Thymus (tissue), 11 donors: ENCODE data around the gene LRRC4C. TPM values are rescaled to one million over a fixed set of nuclear protein-coding genes. Genes with fewer than 3 reads are reported as not detected.
"Not testable (repeated sequence)": the region's sequence is repeated elsewhere in the genome, so short reads cannot be mapped to it uniquely, and the experiment has no call there.

Experiments used
- DNase-seq, 9 donors: peaks; one replicate each; pipeline ENCODE4 v3.0.0-alpha.2; 2013; ENCODE audit warnings: low spot score in 9 of 9, low read depth in 6 of 9, missing footprints in 1 of 9
- H3K27ac ChIP-seq, 2 donors: one replicate each; pipeline ENCODE4 v1.5.1; 2013; ENCODE audit warnings: control low read depth in 1 of 2, low read depth in 1 of 2, low read length in 1 of 2, mild to moderate bottlenecking in 1 of 2, moderate library complexity in 1 of 2
- H3K27me3 ChIP-seq, 2 donors: one replicate each; pipeline ENCODE4 v1.5.1; 2013; ENCODE audit warnings: low read length in 1 of 2; ENCODE audit not compliant: control insufficient read depth in 2 of 2, insufficient read depth in 1 of 2
- H3K36me3 ChIP-seq, 2 donors: one replicate each; pipeline ENCODE4 v1.5.1; 2013; ENCODE audit warnings: low read length in 1 of 2, mild to moderate bottlenecking in 1 of 2, moderate library complexity in 1 of 2; ENCODE audit not compliant: control insufficient read depth in 2 of 2, insufficient read depth in 2 of 2
- H3K4me1 ChIP-seq, 2 donors: one replicate each; pipeline ENCODE4 v1.5.1; 2013; ENCODE audit warnings: low read length in 2 of 2; ENCODE audit not compliant: control insufficient read depth in 2 of 2, insufficient read depth in 2 of 2
- H3K4me3 ChIP-seq, 2 donors: one replicate each; pipeline ENCODE4 v1.5.1; 2013; ENCODE audit warnings: low read length in 2 of 2, control low read depth in 1 of 2, mild to moderate bottlenecking in 1 of 2
- H3K9me3 ChIP-seq, 2 donors: one replicate each; pipeline ENCODE4 v1.5.1; 2013; ENCODE audit warnings: low read length in 1 of 2, mild to moderate bottlenecking in 1 of 2; ENCODE audit not compliant: control insufficient read depth in 2 of 2, insufficient read depth in 1 of 2
- WGBS: extraction: QIAGEN DNeasy Blood & Tissue Kit; methylation state at CpG from one replicate; pipeline ENCODE4 v1.1.7; 2013; 5-methylcytosine and 5-hydroxymethylcytosine counted together
- polyA plus RNA-seq: library from polyadenylated mRNA; stranded (reverse); fragments of 200-250 nt; gene quantifications from one replicate; pipeline ENCODE4 v1.2.3, GENCODE V29; 2013
- total RNA-seq: library from RNA; stranded (reverse); fragments of 120-200 nt; gene quantifications from one replicate; pipeline ENCODE4 v1.2.4, GENCODE V29; 2013
- donor health status: healthy.

Gene LRRC4C
- total and polyA plus RNA-seq, 2 donors: 0.30 to 1.6 TPM

GRCh38 chr11:40192590-40192989 lies 1266.9 kb downstream of the LRRC4C start:
- not testable (repeated sequence) for H3K27ac ChIP-seq, DNase-seq, H3K36me3 ChIP-seq, H3K9me3 ChIP-seq, H3K4me1 ChIP-seq, H3K27me3 ChIP-seq, H3K4me3 ChIP-seq
- 89% methylated on average over 5 of the region's 5 CpGs for WGBS

DNA sequence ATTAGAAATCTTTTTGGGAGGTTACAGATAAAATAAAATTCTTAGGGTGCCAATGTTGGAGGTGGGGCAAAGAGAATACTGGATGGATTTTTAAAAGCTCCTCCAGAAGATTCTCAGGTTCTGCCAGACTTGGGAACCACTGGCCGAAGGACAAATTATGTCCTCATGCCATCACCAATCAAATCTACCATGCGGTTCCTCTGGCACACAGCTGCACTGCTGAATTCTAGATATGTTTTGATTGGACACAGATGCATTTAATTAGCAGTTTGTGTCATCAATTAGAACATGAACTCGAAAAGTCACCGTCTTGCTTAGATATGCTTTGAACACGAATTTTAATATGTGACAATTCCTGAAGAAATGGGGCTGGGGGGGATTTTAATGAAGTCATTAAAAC lies 1269.2 kb downstream of the LRRC4C start:
- no peaks in the 10 kb centered on the region for H3K4me1 ChIP-seq
- WGBS: 84% methylated on average over 5 of the region's 5 CpGs
- no peak overlapping the region for H3K4me3 ChIP-seq
- DNase-seq: no peak
- H3K36me3 ChIP-seq: no peaks in the 10 kb centered on the region
- H3K27ac ChIP-seq: no peak overlapping the region
- H3K27me3 ChIP-seq: no peaks in the 10 kb centered on the region
- H3K9me3 ChIP-seq: no peaks in the 10 kb centered on the region

- DNase-seq: no peak
- no peaks in the 10 kb centered on the region for H3K36me3 ChIP-seq
- no peaks in the 10 kb centered on the region for H3K4me1 ChIP-seq
- 91% methylated on average over 3 of the region's 3 CpGs for WGBS
- no peaks in the 10 kb centered on the region for H3K9me3 ChIP-seq
- H3K27me3 ChIP-seq: no peaks in the 10 kb centered on the region
- H3K27ac ChIP-seq: no peak overlapping the region
- no peak overlapping the region for H3K4me3 ChIP-seq
Measured at GRCh38 chr11:40188848-40189247, 1270.6 kb downstream of the LRRC4C start.

- Histone ChIP-seq H3K4me1 (no peaks in the 10 kb centered on the region), H3K4me3 (no peak overlapping the region), H3K9me3 (no peaks in the 10 kb centered on the region), H3K36me3 (no peaks in the 10 kb centered on the region), H3K27me3 (no peaks in the 10 kb centered on the region), H3K27ac (no peak overlapping the region)
- DNase-seq: no peak
- WGBS: 74% methylated on average over 4 of the region's 4 CpGs
Measured at GRCh38 chr11:40187295-40187694, 1272.2 kb downstream of the LRRC4C start.

- WGBS: 72% methylated on average over 13 of the region's 13 CpGs
- no peak for DNase-seq
- H3K27ac ChIP-seq: no peak overlapping the region
Measured at GRCh38 chr11:40186437-40187263, 1272.8 kb downstream of the LRRC4C start.

DNA sequence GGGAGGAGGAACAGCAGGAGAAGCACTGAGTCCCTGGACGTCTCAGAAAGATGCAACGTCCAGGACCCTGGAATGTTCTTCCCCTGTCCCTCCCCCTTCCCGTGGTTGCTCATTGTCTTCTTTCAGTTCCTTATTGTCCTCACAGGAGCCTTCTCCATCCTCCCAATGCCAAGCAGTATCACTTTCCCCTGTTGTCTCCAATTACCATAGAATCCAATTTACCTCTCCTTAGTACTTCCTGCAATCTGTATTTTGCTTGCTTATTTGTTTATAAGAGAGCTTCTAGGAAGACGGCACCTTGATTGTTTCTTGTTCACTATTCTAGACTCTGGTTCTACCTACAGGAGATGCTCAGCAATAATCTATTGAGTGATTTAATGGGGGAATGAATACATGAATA lies 1273.7 kb downstream of the LRRC4C start:
- H3K4me1 ChIP-seq: no peaks in the 10 kb centered on the region
- DNase-seq: no peak
- no peak overlapping the region for H3K27ac ChIP-seq
- no peaks in the 10 kb centered on the region for H3K36me3 ChIP-seq
- H3K9me3 ChIP-seq: no peaks in the 10 kb centered on the region
- H3K4me3 ChIP-seq: no peak overlapping the region
- no peaks in the 10 kb centered on the region for H3K27me3 ChIP-seq
- WGBS: 89% methylated on average over 4 of the region's 4 CpGs

More at GRCh38 chr11:40186437-40187263, 1272.8 kb downstream of the LRRC4C start:
- Histone ChIP-seq H3K27me3 (no peaks in the 10 kb centered on the region), H3K36me3 (no peaks in the 10 kb centered on the region), H3K4me3 (no peak overlapping the region), H3K4me1 (no peaks in the 10 kb centered on the region), H3K9me3 (no peaks in the 10 kb centered on the region)

DNA sequence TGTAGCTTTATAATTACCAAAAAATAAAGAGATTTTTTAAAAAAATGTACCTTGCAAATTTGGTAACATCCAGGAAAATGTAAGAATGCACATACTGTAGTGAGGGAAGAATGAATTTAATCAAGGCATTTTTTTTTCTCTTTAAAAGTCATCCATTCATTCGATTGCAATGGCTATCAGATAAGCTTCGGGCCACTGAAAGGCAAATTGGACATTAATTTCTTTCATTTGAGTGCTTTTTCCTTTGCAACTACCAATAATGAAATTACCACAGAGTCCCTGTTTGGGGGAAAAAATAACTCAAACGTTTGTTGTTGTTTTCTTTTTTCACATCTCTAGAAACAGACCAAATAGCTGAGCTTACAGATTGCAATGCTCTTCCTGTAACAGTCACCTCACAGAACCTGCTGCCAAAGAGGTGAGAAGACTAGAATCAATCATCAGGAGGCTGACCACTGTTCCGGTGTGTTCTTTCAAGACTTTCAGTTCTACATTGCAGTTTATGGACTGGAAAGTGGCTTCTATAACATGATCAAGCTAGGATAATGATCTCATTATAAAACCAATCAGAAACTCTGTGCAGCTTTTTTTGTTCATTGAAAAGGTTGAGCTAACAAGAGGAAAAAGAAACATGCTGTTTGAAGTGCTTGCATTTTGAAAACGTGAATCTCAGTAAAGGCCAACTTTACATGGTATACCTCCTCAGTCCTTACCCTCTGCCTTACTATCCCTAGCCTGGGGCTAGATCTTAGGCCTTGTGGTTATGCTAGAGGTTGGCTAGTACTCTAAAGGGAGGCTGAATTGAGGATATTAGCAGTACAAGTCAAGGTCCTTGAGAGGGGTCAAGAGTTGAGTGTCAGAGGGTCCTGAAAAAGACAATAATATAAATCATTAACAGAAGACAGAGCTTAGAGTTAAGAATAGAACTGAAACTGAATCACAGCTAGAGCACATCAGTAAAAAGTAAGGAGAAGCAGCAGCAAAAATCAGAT lies 1276.1 kb downstream of the LRRC4C start:
- 75% methylated on average over 5 of the region's 5 CpGs for WGBS
- Histone ChIP-seq H3K27ac (no peak overlapping the region), H3K4me1 (no peaks in the 10 kb centered on the region), H3K36me3 (no peaks in the 10 kb centered on the region), H3K4me3 (no peak overlapping the region), H3K27me3 (no peaks in the 10 kb centered on the region), H3K9me3 (no peaks in the 10 kb centered on the region)
- no peak for DNase-seq

GRCh38 chr11:40179541-40179940 lies 1279.9 kb downstream of the LRRC4C start:
- DNase-seq: no peak
- Histone ChIP-seq H3K27me3 (no peaks in the 10 kb centered on the region), H3K27ac (no peak overlapping the region), H3K4me1 (no peaks in the 10 kb centered on the region), H3K36me3 (no peaks in the 10 kb centered on the region), H3K4me3 (no peak overlapping the region), H3K9me3 (no peaks in the 10 kb centered on the region)
- WGBS: 94% methylated on average over 6 of the region's 6 CpGs

DNA sequence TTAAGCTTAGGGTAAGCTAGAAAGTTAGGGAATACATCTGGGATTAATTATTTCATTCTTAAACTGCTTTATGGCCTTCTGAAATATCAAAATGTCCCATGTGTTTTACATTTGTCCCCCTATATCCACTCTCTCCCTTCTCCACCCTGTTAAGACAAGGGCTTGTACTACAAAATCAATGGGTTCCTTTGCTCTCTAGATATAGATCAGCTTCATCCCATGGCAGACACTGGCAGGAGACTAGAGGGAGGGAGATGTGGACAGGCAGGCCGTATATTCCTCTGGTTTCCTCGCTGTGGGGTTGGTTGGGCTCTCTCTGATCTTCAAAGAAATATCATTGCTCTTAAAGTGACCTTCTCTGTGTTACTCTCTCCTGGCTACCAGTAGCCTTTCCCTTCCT lies 1281.0 kb downstream of the LRRC4C start:
- H3K27me3 ChIP-seq: no peaks in the 10 kb centered on the region
- WGBS: 95% methylated on average over 2 of the region's 2 CpGs
- H3K9me3 ChIP-seq: no peaks in the 10 kb centered on the region
- H3K4me3 ChIP-seq: no peak overlapping the region
- no peak for DNase-seq
- no peaks in the 10 kb centered on the region for H3K36me3 ChIP-seq
- H3K27ac ChIP-seq: no peak overlapping the region
- no peaks in the 10 kb centered on the region for H3K4me1 ChIP-seq
